Embryonic facial prominence (tissue), 1 donor: ENCODE results near the gene RPL11.
A peak's percentile ranks its signal among the peaks of the same experiment; 100 is the strongest.
"Not testable (repeated sequence)": the region's sequence is repeated elsewhere in the genome, so short reads cannot be mapped to it uniquely, and the experiment has no call there.

Experiments used
- DNase-seq: peaks from one replicate; pipeline ENCODE4 v3.0.0-alpha.2; 2016; ENCODE audit errors: extremely low spot score

RPL11 gene

DNA sequence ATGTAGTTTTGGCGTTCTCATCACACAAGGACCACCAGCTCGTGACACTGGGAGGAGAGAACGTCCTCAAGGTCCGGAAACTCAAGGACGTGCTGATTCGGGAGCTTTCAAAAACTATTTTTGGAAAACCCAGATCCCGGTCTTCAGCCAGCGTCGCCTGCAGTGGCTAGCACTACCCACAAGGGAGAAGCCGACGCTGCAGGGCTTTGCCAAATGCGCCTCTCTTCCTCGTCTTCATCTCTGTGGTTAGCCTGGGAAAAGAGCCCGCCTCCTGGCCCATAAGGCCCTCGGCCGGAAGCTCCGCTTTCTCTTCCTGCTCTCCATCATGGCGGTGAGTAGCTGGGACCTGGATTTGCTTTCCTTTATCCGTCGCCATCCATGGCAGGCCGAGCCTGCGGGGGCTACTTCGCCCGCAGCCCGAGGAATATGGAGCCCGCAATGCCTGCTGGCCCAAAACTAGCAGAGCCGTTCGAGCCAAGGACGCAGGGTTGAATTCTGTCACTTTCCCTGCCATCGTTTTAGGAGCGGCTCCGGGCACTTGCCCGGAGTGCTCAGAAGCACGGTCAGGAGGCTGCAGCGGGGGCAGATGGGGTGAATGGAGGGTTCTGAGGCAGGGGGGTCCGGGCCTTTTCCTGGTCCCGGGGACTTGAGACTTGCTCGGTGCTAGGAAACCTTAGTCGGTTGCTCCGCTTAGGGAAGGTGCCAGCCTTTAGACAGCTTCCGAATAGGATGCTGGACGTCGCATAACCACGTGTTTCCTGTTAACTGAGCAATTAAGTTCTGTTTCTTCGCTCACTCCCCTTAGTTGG, at the start of gene RPL11:
Gene RPL11, plus strand, starts transcription at position 308 of the 809 bp plus-strand sequence. Its CDS starts 18 bp downstream, at position 326.
- DNase-seq = peak; percentile 94

DNA sequence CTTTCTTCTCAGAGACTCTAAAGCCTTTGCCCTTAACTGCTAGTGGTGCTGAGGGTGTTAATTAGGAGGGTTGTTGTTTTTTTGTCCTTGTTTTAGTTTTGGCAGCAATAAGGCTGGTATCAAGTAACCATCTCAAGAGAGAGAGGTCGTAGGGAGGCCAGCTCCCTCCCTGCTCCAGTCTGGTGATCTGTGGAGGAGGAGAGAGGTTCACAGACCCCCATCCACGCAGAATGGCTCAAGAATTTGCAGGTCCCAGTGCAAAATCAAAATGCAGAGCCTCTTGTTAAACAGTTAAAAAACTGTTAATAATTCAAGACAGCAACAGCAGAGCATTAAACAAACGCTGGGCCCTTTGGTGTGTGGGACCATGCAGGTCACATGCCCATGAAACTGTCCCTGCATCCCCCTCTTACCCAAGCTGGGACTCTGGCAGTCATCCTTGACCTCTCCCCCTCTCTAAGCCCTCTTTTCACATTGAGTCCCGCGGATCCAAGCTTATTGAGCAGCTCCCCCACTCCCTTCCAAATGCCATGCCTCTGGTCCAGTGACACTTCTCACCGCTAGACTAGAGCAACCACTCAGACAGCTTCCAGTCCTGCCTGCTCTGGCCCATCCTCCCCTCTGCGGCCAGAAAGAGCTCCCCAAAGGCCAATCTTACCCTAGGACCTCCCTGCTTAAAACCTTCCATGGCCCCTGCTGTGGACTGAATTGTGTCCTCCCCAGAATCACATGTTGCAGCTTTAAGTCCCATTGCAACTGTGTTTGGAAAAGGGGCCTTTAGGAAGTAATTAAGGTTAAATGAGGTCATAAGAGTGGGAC, 47.7 kb upstream of the RPL11 start:
- DNase-seq = no peak

DNA sequence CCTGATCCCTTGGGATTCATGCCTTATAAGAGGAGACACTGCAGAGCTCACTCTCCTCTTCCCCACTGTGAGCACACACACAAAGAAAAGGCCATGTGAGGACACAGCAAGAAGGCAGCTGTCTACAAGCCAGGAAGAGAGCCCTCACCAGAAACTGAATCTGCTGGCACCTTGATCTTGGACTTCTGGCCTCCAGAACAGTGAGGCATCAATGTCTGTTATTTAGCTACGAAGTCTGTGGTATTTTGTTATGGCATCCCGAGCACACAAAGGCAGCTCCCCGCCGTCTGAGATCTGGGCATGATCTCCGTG, 47.1 kb upstream of the RPL11 start:
- DNase-seq = no peak

DNA sequence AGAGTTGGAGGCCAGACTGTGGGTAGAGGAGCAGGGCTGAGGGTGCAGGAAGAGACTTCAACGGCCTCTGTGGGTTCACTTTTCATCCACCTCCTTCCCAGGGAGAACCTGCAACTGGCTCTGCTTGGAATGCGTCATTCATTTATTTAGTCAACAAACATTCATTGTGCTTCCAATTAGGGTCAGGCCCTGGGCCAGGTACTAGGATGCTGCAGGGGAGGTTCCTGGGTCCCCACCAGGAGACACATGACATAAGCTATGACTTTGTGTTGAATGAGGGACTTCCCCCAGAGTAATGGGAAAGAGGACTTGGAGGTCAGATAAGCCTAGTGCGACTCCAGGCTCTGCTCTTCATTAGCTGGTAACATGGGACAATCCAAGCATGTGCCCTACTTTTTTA, 46.3 kb upstream of the RPL11 start:
- DNase-seq = no peak

DNA sequence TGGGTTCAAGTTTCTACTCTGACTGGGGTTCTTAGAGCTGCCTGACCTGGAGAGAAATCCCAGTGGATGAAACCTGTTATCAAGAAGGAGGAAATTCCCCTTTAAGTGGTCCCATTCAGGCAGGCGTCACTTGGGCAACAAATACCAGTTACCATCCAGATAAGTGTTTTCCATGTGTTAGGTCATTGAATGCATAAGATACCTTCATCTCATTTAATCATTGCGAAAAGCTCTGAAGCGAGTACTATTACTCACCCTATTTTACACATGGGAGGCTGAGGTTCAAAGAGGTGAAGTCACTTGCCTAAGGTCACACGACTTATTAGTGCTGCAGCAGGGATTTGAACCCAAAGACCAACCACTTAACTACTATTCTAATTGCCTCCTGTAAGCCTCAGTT, 45.5 kb upstream of the RPL11 start:
- no peak for DNase-seq

DNA sequence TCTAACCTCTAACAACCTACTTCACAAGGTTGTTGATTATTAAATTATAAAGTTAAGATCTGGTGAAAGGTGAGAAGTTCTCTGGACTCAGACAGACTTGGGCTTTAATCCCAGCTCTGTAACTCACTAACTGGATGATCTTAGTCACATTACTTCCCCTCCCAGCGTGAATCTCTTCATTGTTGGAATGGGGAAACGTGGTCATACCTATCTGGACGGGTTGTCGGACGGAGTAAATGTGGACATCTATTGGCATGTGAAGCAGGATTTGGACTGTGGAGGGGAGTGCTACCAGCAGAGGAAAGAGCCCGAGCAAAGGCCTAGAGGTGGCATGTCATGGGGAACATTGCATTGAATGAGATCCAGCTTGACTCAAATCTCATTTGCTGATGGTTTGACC, 45.1 kb upstream of the RPL11 start:
- no peak for DNase-seq

DNA sequence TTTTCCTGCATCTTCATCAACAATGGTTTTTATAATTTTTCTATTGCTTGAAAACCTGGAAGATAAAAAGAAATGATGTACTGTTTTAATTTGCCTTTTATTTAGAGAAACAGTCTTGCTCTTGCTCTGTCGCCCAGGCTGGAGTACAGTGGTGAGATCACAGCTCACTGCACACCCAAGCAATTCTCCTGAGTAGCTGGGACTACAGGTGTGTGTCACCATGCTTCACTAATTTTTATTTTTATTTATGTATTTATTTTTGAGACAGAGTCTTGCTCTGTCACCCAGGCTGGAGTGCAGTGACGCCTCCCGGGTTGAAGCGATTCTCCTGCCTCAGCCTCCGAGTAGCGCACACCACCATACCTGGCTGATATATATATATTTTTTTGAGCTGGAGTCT, 43.0 kb upstream of the RPL11 start:
- no peak for DNase-seq

DNA sequence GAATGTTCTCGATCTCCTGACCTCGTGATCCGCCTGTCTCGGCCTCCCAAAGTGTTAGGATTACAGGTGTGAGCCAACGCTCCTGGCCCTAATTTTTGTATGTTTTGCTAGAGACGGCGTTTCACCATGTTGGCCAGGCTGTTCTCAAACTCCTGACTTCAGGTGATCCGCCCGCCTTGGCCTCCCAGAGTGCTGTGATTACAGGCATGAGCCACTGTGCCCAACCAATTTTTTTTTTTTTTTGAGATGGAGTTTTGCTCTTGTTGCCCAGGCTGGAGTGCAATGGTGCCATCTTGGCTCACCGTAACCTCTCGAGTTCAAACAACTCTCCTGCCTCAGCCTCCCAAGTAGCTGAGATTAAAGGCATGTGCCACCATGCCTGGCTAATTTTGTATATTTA, 42.4 kb upstream of the RPL11 start:
- DNase-seq = not testable (repeated sequence)

DNA sequence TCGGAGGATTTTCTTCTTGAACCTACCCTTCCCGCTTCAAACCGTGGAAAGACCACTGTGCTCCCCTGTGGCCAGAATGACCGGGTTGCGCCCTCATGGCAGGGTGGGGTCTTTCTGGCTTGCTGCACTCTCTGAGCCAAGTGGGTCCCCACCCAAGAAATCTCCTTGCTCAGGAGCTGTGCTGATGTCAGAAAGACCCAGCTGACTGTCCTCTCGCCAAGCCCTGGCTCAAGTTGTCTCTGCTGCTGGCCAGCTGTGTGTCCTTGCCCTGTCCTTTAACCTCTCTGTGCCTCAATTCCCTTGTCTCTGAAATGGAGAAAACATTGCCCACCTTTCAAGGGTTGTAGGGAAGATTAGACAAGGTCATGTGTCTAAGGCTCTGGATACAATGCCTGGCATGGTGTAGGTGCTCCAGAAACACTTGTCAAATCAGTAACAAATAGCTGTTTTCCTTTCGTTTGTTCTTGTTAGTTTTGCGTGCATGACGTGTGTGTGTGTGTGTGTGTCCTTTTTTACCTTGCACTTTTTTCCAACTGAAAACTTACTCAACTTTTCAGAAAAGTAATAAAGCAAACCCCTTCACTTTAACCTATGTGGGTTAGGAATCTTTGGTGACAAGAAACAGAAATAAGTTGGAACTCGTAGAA, 41.1 kb upstream of the RPL11 start:
- no peak for DNase-seq

DNA sequence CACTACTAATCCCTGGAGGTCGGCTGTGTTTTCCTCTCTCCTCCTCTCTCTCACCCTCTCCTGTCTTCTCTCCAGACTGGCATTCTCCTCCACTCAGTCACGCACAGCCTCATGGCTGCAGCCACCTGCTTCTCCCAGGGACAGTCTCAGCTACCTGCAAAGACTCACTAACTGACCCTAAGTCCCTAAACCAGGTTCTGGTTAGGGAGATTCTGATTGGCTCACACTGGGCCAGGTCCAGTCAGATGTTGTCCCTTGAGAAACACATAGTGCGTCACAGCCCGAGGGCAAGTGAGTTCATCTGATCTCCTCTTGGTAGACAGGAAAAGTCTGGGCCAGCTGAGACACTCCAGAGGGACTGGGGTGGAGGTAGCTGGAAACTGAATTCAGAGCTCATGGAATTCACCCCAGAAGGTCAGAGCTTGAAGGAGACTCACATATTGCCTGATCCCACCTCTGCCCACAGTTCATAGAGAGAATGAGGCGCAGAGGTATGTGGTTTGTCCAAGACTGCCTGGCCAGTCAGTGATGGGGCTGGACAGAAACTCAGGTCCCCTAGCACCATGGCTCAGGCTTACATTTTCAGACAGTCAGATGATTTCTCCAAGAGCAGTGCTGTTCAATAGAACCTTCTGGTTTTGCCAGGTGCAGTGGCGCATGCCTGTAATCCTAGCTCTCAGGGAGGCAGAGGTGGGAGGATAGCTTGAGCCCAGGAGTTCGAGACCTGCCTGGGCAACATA, 40.4 kb upstream of the RPL11 start:
- no peak for DNase-seq

DNA sequence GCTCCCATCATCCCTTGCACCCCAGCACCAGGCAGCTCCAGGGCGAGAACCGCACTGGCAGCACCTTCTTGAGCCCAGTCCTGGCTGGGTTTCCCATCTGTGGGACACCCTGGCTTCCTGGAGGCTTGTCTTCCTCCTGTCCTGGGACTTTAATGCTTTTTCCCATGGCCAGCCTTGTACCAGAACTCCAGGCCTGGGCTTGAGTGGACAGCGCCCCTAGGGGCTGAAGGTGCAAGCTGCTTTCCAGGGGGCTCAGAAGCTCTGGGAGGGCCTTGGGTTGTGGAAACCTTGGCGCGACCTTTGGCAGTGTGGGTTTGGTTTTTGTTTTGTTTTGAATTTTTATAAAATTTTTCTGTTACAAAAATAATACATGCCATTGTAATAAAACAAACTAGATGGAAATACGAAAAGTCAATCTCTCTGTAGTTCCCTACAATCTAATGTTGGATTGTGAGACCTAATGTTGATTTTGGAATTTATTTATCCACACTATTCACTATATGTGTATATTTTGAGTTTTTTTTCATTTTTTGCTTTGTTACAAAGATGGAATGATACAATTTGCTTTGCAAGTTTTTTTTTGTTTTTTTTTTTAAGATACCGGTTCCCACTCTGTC, 33.8 kb upstream of the RPL11 start:
- DNase-seq = no peak

DNA sequence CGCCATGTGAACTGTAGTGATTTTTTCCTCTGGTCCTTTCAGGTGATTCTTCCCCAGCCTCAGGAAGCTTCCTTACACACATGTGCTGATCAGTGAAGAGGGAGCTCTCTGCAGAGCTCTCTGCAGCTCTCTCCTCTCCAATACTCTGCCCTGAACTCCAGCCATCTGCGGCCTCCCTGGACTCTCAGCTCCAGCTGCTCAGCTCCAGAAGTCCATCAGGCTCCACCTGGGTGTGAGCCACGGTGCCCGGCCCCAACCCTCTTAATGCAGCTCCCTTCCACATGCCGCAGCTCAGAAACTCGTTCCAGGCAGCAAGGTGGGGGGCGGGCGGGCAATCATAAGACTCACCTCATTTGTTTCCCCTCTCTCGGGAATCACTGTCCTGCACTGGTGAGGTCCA, 30.9 kb upstream of the RPL11 start:
- DNase-seq = no peak

DNA sequence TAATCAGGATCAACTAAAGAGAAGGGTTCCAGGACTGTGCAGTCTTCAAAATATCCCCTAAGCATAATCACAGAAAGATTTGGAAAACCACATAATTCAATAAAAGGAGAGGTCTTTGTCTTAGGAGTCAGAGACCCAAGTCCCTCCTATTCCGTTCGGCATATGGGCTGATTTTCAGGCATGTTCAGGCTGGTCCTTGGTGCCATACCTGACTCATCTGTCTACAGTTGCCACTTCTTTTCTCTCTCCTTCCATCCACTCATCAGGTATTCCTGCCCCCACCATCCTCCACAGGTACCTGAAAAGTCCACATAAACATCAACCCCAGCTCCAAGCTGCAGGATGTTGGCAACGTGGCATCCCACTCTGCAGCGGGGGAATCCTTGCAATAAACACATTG, 29.7 kb upstream of the RPL11 start:
- DNase-seq = no peak

DNA sequence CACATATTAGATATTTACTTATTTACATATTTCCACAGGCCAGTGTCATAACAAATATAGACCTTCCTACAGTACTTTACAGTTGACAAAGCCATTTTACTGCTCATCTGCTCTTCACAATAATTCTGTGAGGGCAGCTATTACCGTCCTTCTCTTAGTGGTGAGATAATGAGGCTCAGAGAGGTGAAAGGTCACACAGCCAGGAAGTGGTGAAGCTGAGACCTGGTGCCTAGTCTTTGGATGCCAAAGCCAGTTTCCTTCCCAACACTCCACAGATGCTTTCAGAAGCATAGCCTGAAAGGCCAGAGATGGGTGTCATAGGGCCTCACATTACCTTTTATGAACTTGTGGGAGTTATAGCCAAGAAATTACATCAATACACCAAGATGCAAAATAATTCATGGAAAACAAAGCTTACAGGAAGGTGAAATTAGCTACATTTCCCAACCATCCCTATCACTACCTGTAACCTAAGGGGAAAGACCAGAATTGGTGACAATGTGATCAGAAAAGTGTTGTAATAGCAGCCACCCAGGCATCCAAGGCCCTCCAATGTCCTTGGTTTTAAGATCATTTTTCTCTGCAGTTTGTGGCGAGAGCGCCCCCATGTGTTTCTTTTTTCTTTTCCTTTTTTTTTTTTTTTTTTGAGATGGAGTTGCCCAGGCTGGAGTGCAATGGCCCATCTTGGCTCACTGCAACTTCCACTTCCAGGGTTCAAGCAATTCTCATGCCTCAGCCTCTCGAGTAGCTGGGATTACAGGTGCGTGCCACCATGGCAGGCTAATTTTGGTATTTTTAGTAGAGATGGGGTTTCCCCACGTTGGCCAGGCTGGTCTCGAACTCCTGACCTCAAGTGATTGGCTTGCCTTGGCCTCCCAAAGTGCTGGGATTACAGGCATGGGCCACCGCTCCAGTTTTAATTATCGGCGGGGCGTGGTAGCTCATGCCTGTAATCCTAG, 26.5 kb upstream of the RPL11 start:
- no peak for DNase-seq

DNA sequence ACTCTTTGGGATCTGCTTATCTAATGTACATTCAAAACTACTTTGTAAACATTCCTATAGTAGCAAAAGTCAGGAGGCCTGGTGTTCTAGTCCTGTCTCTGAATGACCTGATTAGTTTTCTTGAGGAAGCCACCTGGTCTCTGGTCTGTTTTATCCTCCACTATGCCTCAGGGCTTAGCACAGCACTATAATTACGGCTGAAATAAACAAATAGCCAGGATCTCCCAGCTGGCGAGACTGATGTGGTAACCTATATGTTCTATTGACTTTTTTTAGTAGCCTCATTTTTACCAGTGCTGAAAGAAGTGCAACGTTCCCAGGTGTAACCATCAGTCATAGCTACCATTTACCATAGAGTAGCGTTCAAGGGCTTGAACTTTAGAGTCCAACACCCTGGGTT, 24.2 kb upstream of the RPL11 start:
- no peak for DNase-seq

DNA sequence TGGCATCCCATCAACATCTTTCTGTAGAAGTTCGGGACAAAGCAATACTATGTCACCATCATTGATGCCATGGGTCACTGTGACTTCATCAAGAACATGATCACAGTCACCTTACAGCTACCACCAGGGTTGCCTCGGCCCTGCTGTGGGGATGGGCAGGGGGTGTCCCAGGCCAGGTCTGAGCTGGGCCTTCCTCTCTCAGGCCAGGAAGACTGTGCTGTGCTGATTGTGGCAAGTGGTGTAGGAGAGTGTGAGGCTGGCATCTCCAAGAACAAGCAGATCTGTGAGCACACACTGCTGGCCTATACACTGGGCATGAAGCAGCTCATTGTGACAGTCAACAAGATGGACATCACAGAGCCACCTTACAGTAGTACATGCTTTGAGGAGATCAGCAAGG, 20.9 kb upstream of the RPL11 start:
- DNase-seq = no peak

DNA sequence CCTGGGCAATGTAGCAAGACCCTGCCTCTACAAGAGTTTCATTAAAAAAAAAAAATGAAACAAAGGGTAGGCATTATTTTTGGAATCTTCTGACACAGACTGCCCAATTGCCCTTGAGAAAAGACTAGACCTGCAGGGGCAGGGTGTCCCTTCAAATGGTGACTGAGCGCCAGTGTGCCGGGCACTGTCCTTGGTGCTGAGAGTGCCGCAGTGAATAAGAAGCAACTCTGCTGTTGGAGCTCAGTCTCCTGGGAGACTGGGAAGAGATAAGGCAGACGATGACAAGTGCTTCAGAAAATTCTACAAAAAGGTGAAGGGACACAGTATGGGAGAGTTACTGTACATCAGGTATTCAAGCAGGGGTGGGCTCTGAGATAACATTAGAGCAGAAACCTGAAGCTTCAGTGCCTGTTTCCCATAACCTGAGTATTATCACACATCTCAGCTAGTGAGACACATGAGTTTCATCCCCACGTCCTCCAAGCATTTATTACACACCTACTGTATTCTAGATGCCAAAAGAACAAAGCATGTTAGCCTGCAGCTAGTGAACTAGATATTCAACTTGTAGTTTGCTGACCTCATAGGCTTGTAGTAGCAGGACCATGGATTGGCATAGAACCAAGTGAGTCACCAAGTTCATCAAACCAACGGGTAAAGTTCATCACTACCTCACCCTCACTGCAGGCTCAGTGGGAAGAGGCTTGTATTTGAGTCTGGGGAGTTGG, 18.4 kb upstream of the RPL11 start:
- DNase-seq = no peak

DNA sequence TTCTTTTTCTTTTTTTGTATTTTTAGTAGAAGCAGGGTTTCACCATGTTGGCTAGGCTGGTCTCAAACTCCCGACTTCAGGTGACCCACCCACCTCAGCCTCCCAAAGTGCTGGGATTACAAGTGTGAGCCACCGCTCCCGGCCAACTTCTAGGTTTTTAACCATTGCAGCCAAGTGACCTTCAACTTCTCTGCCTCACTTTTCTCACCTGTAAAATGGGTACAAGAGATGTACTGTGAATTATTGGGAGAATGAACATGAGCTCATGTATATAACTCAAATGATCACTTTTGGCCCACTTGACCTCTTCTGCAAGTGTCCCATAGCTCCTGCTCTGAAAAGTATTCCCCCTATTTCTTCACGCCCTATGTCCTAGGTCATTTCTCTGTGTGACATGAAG, 11.8 kb upstream of the RPL11 start:
- no peak for DNase-seq

DNA sequence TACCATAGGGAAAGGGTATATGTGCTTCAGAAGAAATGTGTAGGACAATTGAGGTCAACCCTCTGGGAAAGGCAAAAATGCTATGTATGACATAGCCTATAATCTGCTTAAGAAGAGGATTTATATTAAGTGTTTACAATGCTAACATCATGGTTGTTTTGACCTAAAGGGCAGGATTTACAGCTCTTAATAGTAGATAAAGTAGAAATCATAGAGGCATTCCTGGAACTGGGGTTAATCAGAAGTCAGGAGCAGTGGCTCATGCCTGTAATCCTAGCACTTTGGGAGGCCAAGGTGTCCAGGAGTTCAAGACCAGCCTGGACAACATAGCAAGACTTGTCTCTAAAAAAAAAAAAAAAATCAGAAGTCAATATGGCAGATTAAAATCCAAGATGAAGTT, 8.7 kb upstream of the RPL11 start:
- DNase-seq = no peak

DNA sequence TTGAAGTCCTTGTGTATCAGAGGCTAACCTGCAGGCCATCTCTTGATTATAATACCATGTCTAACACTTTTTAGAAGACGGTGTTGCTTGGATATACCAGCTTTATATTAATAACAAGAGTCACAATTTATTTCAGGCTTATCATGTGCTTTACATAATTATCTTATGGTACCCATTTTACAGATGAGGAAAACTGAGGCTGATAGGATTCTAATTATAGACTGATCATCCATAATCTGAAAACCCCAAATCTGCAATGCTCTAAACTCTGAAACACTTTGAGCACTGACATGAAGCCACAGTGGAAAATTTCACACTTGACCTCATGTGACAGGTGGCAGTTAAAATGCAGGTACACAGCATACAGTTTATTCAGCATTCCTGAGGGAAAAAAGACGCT, 7.2 kb upstream of the RPL11 start:
- no peak for DNase-seq
